Keratinocyte (primary cell): ENCODE results near the gene KCNJ15. TPM values are rescaled to one million over a fixed set of nuclear protein-coding genes. Genes with fewer than 3 reads are reported as not detected.
A peak's percentile ranks its signal among the peaks of the same experiment; 100 is the strongest.

Experiments used
- DNase-seq: peaks from one replicate; pipeline ENCODE4 v3.0.0-alpha.2; 2011; ENCODE audit warnings: low read depth, missing footprints, low spot score
- FAIRE-seq: peaks from 2 replicates; lab custom pipeline; 2011; peaks lifted over from hg19 to GRCh38; lab: Jason Lieb, UNC
- H2AFZ ChIP-seq: 2 replicates; pipeline ENCODE4 v1.6.0; 2012; ENCODE audit warnings: low read length, control low read depth, inconsistent platforms; ENCODE audit not compliant: control insufficient read depth
- H3K27ac ChIP-seq: 2 replicates; pipeline ENCODE4 v1.5.1; 2011; ENCODE audit warnings: low read length; ENCODE audit not compliant: control insufficient read depth, insufficient read depth
- H3K27me3 ChIP-seq: 3 replicates; pipeline ENCODE4 v1.6.0; 2011; ENCODE audit warnings: low read length; ENCODE audit not compliant: control insufficient read depth, insufficient read depth; ENCODE audit errors: extremely low read depth
- H3K36me3 ChIP-seq, 2 experiments: 2 replicates in 1 of 2; 3 replicates in 1 of 2; pipeline ENCODE4 v1.5.1; 2011; ENCODE audit warnings: low read length in 2 of 2, mild to moderate bottlenecking in 1 of 2; ENCODE audit not compliant: control insufficient read depth in 2 of 2, insufficient read depth in 2 of 2; ENCODE audit errors: extremely low read depth in 1 of 2
- H3K4me1 ChIP-seq: 3 replicates; pipeline ENCODE4 v1.5.1; 2011; ENCODE audit warnings: low read length; ENCODE audit not compliant: control insufficient read depth, insufficient read depth; ENCODE audit errors: extremely low read depth
- H3K4me2 ChIP-seq: 3 replicates; pipeline ENCODE4 v1.6.0; 2011; ENCODE audit warnings: low read depth, low read length; ENCODE audit not compliant: control insufficient read depth, insufficient read depth; ENCODE audit errors: extremely low read depth
- H3K4me3 ChIP-seq, 3 experiments: fragments of 200-600 bp in 1 of 3; sonication (generic) in 1 of 3; 2 replicates in 2 of 3; 3 replicates in 1 of 3; pipeline ENCODE4 v1.5.1; 2011 to 2016; ENCODE audit warnings: low read length in 3 of 3, mild to moderate bottlenecking in 3 of 3, control low read depth in 2 of 3, inconsistent platforms in 1 of 3, low read depth in 1 of 3, mixed read lengths in 1 of 3, mixed run types in 1 of 3, moderate library complexity in 1 of 3; ENCODE audit not compliant: control insufficient read depth in 2 of 3, insufficient read depth in 2 of 3; ENCODE audit errors: extremely low read depth in 1 of 3
- H3K79me2 ChIP-seq: 2 replicates; pipeline ENCODE4 v1.6.0; 2012; ENCODE audit warnings: low read length; ENCODE audit not compliant: control insufficient read depth, insufficient read depth
- H3K9ac ChIP-seq: 3 replicates; pipeline ENCODE4 v1.6.0; 2011; ENCODE audit warnings: low read length; ENCODE audit not compliant: control insufficient read depth, insufficient read depth; ENCODE audit errors: extremely low read depth
- H3K9me1 ChIP-seq: 3 replicates; pipeline ENCODE4 v1.6.0; 2011; ENCODE audit warnings: low read length; ENCODE audit not compliant: control insufficient read depth, insufficient read depth; ENCODE audit errors: extremely low read depth
- H3K9me3 ChIP-seq: 2 replicates; pipeline ENCODE4 v1.5.1; 2012; ENCODE audit warnings: low read depth, low read length; ENCODE audit not compliant: control insufficient read depth
- H4K20me1 ChIP-seq: 3 replicates; pipeline ENCODE4 v1.6.0; 2011; ENCODE audit warnings: low read length; ENCODE audit not compliant: control insufficient read depth, insufficient read depth; ENCODE audit errors: extremely low read depth
- EZH2 ChIP-seq: IDR thresholded peaks from one replicate; pipeline ENCODE4 v1.6.1; 2012; ENCODE audit warnings: inconsistent platforms, mild to moderate bottlenecking, low read length, moderate library complexity
- dilution Hi-C: fragments of 300-500 bp; cut with MboI; formaldehyde crosslinking; loops from one replicate; pipeline ENCODE4 v1.7.0; 2020; ENCODE audit warnings: low sequenced_read_pairs; ENCODE audit not compliant: extremely low pct_ligation_motif_present
- polyA plus RNA-seq, 5 experiments: library from polyadenylated mRNA; depleted of rRNA in 3 of 5; stranded (reverse) in 3 of 5; stranded (forward) in 1 of 5; unstranded in 1 of 5; fragments of >200 nt; gene quantifications; 1 replicate in 1 of 5; 2 replicates in 3 of 5; 3 replicates in 1 of 5; pipeline versions ENCODE4 v1.2.1 to v1.2.3, GENCODE V29; 2011 to 2012; ENCODE audit warnings: missing spikeins in 2 of 5, low read depth in 1 of 5, low replicate concordance in 1 of 5
- TF ChIP-seq, protein P1 (sequence below), 3 experiments: IDR thresholded peaks in 1 of 3; conservative IDR thresholded peaks in 1 of 3; optimal IDR thresholded peaks in 1 of 3; 2 replicates in 2 of 3; 3 replicates in 1 of 3; pipeline versions ENCODE3 to v1.5.1; 2011; ENCODE audit warnings: low read length in 3 of 3, mild to moderate bottlenecking in 3 of 3, moderate library complexity in 2 of 3, control low read depth in 1 of 3, inconsistent platforms in 1 of 3; ENCODE audit not compliant: insufficient read depth in 2 of 3; ENCODE audit errors: extremely low read depth in 1 of 3

KCNJ15 gene
- polyA plus RNA-seq, 1 donor (not counting 4 experiments of a cell fraction or from before 2014, with no cell fraction given) = 76.3 TPM

- Histone ChIP-seq H4K20me1 (no peaks in the 10 kb centered on the region), H3K36me3 (peaks cover 0 to 5% of the 10 kb centered on the region in 2 experiments), H2AFZ (no peak overlapping the region), H3K4me3 (no peak overlapping the region), H3K79me2 (peaks cover 69% of the 10 kb centered on the region), H3K4me1 (peaks cover 25% of the 10 kb centered on the region), H3K9ac (no peak overlapping the region), H3K9me1 (no peaks in the 10 kb centered on the region), H3K27ac (no peak overlapping the region), H3K27me3 (no peaks in the 10 kb centered on the region), H3K4me2 (peak overlapping the region; percentile 92), H3K9me3 (no peaks in the 10 kb centered on the region)
- dilution Hi-C loops = no loop called here
- no peak for TF ChIP-seq EZH2
- TF ChIP-seq, protein P1, sequence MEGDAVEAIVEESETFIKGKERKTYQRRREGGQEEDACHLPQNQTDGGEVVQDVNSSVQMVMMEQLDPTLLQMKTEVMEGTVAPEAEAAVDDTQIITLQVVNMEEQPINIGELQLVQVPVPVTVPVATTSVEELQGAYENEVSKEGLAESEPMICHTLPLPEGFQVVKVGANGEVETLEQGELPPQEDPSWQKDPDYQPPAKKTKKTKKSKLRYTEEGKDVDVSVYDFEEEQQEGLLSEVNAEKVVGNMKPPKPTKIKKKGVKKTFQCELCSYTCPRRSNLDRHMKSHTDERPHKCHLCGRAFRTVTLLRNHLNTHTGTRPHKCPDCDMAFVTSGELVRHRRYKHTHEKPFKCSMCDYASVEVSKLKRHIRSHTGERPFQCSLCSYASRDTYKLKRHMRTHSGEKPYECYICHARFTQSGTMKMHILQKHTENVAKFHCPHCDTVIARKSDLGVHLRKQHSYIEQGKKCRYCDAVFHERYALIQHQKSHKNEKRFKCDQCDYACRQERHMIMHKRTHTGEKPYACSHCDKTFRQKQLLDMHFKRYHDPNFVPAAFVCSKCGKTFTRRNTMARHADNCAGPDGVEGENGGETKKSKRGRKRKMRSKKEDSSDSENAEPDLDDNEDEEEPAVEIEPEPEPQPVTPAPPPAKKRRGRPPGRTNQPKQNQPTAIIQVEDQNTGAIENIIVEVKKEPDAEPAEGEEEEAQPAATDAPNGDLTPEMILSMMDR (optimal IDR thresholded peaks at IDR 0.05 in 1 of 3, IDR thresholded peaks at IDR 0.05 in 1 of 3, conservative IDR thresholded peaks at IDR 0.05 in 1 of 3; ENCODE audit: extremely low read depth in 1 of 3, insufficient read depth in 2 of 3, low read length in 3 of 3) = no peak
- no peak for FAIRE-seq
- no peak for DNase-seq
These were observed 2.9 kb downstream of the KCNJ15 start for GRCh38 chr21:38259665-38260064.

GRCh38 chr21:38260426-38260825, 3.6 kb downstream of the KCNJ15 start:
- Histone ChIP-seq H3K9me1 (no peaks in the 10 kb centered on the region), H3K36me3 (peaks cover 0 to 6% of the 10 kb centered on the region in 2 experiments), H3K9ac (no peak overlapping the region), H3K9me3 (no peaks in the 10 kb centered on the region), H4K20me1 (no peaks in the 10 kb centered on the region), H3K27ac (no peak overlapping the region), H3K79me2 (peaks cover 76% of the 10 kb centered on the region), H3K4me3 (no peak overlapping the region), H3K27me3 (no peaks in the 10 kb centered on the region), H3K4me2 (no peak overlapping the region), H2AFZ (no peak overlapping the region), H3K4me1 (peaks cover 21% of the 10 kb centered on the region)
- no peak for FAIRE-seq
- dilution Hi-C loops = no loop called here
- no peak for DNase-seq
- TF ChIP-seq, protein P1 (optimal IDR thresholded peaks at IDR 0.05 in 1 of 3, IDR thresholded peaks at IDR 0.05 in 1 of 3, conservative IDR thresholded peaks at IDR 0.05 in 1 of 3; ENCODE audit: extremely low read depth in 1 of 3, insufficient read depth in 2 of 3, low read length in 3 of 3) = no peak
- TF ChIP-seq EZH2 = no peak
